BJ (cell line): ENCODE data around the gene SYNDIG1L. TPM values are rescaled to one million over a fixed set of nuclear protein-coding genes. Genes with fewer than 3 reads are reported as not detected.

Experiments
- CTCF ChIA-PET: fragments of 350-600 bp; formaldehyde crosslinking; extraction: SDS; loops from one replicate; lab custom pipeline; 2021; ENCODE audit warnings: antibody characterized with exemption, inconsistent platforms; lab: Yijun Ruan, JAX
- POLR2A ChIA-PET: fragments of 300-600 bp; sonication (Branson Sonifier 250); formaldehyde crosslinking; extraction: SDS; loops from one replicate; lab custom pipeline; 2021; ENCODE audit warnings: antibody characterized with exemption; lab: Charles Lee
- DNase-seq: peaks from one replicate; pipeline ENCODE4 v3.0.0-alpha.2; 2011; ENCODE audit warnings: low read depth
- H3K27me3 ChIP-seq: 2 replicates; pipeline ENCODE4 v1.6.0; 2011; ENCODE audit warnings: low read length; ENCODE audit not compliant: control insufficient read depth, insufficient read depth
- H3K36me3 ChIP-seq: 2 replicates; pipeline ENCODE4 v1.5.1; 2011; ENCODE audit warnings: low read length; ENCODE audit not compliant: control insufficient read depth, insufficient read depth
- H3K4me3 ChIP-seq: 2 replicates; pipeline ENCODE4 v1.5.1; 2011; ENCODE audit warnings: low read depth, mild to moderate bottlenecking, control low read depth, low read length
- polyA plus RNA-seq: library from polyadenylated mRNA; depleted of rRNA; stranded (reverse); fragments of >200 nt; gene quantifications from 2 replicates; pipeline ENCODE4 v1.2.3, GENCODE V29; 2011
- TF ChIP-seq, protein P1 (sequence below): IDR thresholded peaks from 2 replicates; pipeline ENCODE4 v1.5.1; 2011; ENCODE audit warnings: low read depth, mild to moderate bottlenecking, control low read depth, inconsistent platforms, low read length, moderate library complexity; ENCODE audit not compliant: insufficient read depth

The SYNDIG1L gene
- polyA plus RNA-seq, 1 experiment, result not detected

- CTCF ChIA-PET, result interaction anchor here (0.9 kb wide), 1 partner anchor 131 kb away, joined by 3 read pairs; no protein-coding TSS in a partner anchor
- TF ChIP-seq, protein P1, sequence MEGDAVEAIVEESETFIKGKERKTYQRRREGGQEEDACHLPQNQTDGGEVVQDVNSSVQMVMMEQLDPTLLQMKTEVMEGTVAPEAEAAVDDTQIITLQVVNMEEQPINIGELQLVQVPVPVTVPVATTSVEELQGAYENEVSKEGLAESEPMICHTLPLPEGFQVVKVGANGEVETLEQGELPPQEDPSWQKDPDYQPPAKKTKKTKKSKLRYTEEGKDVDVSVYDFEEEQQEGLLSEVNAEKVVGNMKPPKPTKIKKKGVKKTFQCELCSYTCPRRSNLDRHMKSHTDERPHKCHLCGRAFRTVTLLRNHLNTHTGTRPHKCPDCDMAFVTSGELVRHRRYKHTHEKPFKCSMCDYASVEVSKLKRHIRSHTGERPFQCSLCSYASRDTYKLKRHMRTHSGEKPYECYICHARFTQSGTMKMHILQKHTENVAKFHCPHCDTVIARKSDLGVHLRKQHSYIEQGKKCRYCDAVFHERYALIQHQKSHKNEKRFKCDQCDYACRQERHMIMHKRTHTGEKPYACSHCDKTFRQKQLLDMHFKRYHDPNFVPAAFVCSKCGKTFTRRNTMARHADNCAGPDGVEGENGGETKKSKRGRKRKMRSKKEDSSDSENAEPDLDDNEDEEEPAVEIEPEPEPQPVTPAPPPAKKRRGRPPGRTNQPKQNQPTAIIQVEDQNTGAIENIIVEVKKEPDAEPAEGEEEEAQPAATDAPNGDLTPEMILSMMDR, result no peak
- Histone ChIP-seq H3K4me3 (no peak overlapping the region), H3K36me3 (no peaks in the 10 kb centered on the region), H3K27me3 (peaks cover 8% of the 10 kb centered on the region)
- no peak for DNase-seq
- POLR2A ChIA-PET, result no interaction called here
Measured at GRCh38 chr14:74434294-74434693, 8.3 kb upstream of the SYNDIG1L start.

DNA sequence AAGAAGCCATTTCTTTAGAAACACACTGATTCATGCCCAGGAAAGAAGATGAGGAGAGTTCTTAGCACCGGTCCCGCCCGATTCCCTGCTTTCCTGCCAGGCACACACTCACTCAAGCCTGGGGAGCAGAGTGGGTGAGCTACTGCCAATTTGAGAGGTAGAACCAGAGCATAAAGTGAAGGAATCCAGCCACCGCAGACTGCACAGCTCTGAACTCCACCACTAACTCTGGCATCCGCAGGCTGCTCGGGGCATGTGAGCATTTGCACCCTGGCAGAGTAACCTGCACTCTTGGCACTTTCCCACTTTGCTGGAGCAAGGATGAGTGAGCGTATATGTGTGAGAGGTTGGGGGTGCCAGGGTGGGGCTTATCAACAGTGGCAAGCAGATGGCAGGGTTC, 4.0 kb upstream of the SYNDIG1L start:
- Histone ChIP-seq H3K36me3 (no peaks in the 10 kb centered on the region), H3K27me3 (peaks cover 17% of the 10 kb centered on the region), H3K4me3 (no peak overlapping the region)
- TF ChIP-seq, protein P1, result no peak
- ChIA-PET CTCF (no interaction called here), POLR2A (no interaction called here)
- DNase-seq, result no peak

DNA sequence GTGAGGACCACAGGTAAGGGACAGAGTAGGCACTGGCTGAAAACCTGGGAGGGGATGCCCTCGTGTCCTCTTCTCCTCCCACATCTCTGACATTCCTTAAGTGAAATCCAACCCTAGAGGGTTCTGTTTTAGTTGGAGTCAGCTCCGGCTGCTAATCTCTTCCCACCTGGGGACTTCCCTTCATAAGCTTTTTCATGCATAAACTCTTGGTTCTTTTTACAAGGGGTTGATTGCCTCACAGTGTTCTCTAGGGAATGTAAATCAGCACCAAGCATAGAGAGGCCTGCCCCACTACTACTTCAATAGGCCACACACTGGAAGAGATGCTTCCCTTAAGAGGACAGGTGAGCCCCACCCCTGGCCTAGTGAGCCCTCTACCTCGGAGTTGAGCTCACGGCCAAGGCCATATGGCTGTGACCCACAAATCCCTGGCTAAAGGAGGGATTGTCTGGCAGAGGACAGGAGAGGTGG, 3.2 kb upstream of the SYNDIG1L start:
- Histone ChIP-seq H3K4me3 (no peak overlapping the region), H3K36me3 (no peaks in the 10 kb centered on the region), H3K27me3 (peaks cover 20% of the 10 kb centered on the region)
- DNase-seq, result no peak
- ChIA-PET CTCF (no interaction called here), POLR2A (no interaction called here)
- TF ChIP-seq, protein P1, result no peak

DNA sequence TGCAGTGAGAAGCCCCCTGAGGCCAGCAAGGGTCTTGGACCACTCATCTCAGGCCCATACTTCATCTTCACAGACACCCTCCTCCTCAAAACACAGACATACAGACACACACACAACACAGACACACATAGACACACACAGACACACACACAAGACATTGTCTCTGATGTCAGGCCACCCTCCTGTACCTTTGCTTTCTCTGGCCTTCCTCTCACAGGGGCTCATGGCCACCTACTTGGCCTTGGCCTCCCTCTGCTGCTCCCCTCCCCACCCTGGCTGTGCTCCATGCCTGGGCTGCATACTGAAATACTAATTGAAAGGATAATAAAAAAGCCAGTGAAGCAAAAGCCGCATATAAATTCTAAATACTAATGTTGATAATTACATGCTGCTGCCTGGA, 1.6 kb upstream of the SYNDIG1L start:
- H3K27me3 ChIP-seq, result peaks cover 20% of the 10 kb centered on the region

GRCh38 chr14:74425525-74426201, 347 bp downstream of the SYNDIG1L start:
- no peak for DNase-seq
- ChIA-PET POLR2A (no interaction called here), CTCF (interaction anchor here (0.6 to 1.4 kb wide), 2 partner anchors 10 to 34 kb away, joined by 3 to 4 read pairs; no protein-coding TSS in a partner anchor)
- no peaks in the 10 kb centered on the region for H3K36me3 ChIP-seq
- TF ChIP-seq, protein P1, result no peak
- no peak overlapping the region for H3K4me3 ChIP-seq
- H3K27me3 ChIP-seq, result peaks cover 15% of the 10 kb centered on the region

More for the DNA sequence above, 1.6 kb upstream of the SYNDIG1L start:
- no peak for DNase-seq
- Histone ChIP-seq H3K4me3 (no peak overlapping the region), H3K36me3 (no peaks in the 10 kb centered on the region)
- TF ChIP-seq, protein P1, result no peak
- POLR2A ChIA-PET, result no interaction called here
- CTCF ChIA-PET, result no interaction called here
